22Rv1 (cell line): ENCODE results near the gene IBTK.

ENCODE experiments used
- CTCF ChIP-seq: fragments of 450-650 bp; IDR thresholded peaks from 2 replicates; pipeline ENCODE4 v1.5.1; 2017; ENCODE audit warnings: mild to moderate bottlenecking
- ZFX ChIP-seq: fragments of 450-650 bp; IDR thresholded peaks from 2 replicates; pipeline ENCODE4 v1.6.1; 2017; ENCODE audit warnings: antibody characterized with exemption, borderline replicate concordance

- TF ChIP-seq CTCF (peak; percentile 86), ZFX (no peak)
Measured at GRCh38 chr6:82178077-82178758, 69.3 kb downstream of the IBTK start.
